CD14-positive monocyte (primary cell): ENCODE data around the gene COL4A4. TPM values are rescaled to one million over a fixed set of nuclear protein-coding genes. Genes with fewer than 3 reads are reported as not detected.

Experiments
- DNase-seq, 3 donors: peaks; one replicate each; pipeline ENCODE4 v3.0.0-alpha.2; 2011 to 2022
- H2AFZ ChIP-seq: 2 replicates; pipeline ENCODE4 v1.6.0; 2012; ENCODE audit warnings: mild to moderate bottlenecking, low read depth, low read length, inconsistent platforms; ENCODE audit not compliant: insufficient read depth, poor library complexity, severe bottlenecking
- H3K27ac ChIP-seq, 2 donors: 1 replicate in 1 of 2; 2 replicates in 1 of 2; pipeline ENCODE4 v1.5.1; 2012 to 2013; ENCODE audit warnings: low read length in 2 of 2, control low read depth in 1 of 2, inconsistent platforms in 1 of 2, low read depth in 1 of 2, mild to moderate bottlenecking in 1 of 2
- H3K27me3 ChIP-seq, 2 donors: one replicate each; pipeline versions ENCODE4 v1.6.0 to v1.6.1; 2011 to 2013; ENCODE audit warnings: low read length in 2 of 2; ENCODE audit not compliant: control insufficient read depth in 2 of 2, insufficient read depth in 2 of 2
- H3K36me3 ChIP-seq, 2 donors: replicated peaks in 1 of 2; 1 replicate in 1 of 2; 2 replicates in 1 of 2; pipeline versions ENCODE4 v1.5.1 to v1.6.1; 2012 to 2013; ENCODE audit warnings: low read length in 2 of 2, control low read depth in 1 of 2, inconsistent platforms in 1 of 2, mild to moderate bottlenecking in 1 of 2; ENCODE audit not compliant: insufficient read depth in 2 of 2, control insufficient read depth in 1 of 2
- H3K4me1 ChIP-seq, 2 donors: 1 replicate in 1 of 2; 2 replicates in 1 of 2; pipeline versions ENCODE4 v1.5.1 to v1.6.1; 2012 to 2013; ENCODE audit warnings: low read length in 2 of 2, control low read depth in 1 of 2, inconsistent platforms in 1 of 2, mild to moderate bottlenecking in 1 of 2, moderate library complexity in 1 of 2; ENCODE audit not compliant: insufficient read depth in 2 of 2, control insufficient read depth in 1 of 2
- H3K4me2 ChIP-seq: replicated peaks from 2 replicates; pipeline ENCODE3; 2012; ENCODE audit warnings: low read length, moderate library complexity, mild to moderate bottlenecking; ENCODE audit not compliant: poor library complexity, severe bottlenecking; ENCODE audit errors: extremely low read depth
- H3K4me3 ChIP-seq, 3 experiments: fragments of 200-600 bp in 1 of 3; sonication (generic) in 1 of 3; replicated peaks in 1 of 3; 1 replicate in 2 of 3; 2 replicates in 1 of 3; pipeline ENCODE4 v1.5.1; 2011 to 2013; ENCODE audit warnings: low read length in 3 of 3, mild to moderate bottlenecking in 3 of 3, control low read depth in 2 of 3, low read depth in 2 of 3, inconsistent platforms in 1 of 3, moderate library complexity in 1 of 3
- H3K79me2 ChIP-seq: 2 replicates; pipeline ENCODE4 v1.6.0; 2012; ENCODE audit warnings: mild to moderate bottlenecking, control low read depth, inconsistent platforms, low read length, moderate library complexity; ENCODE audit not compliant: insufficient read depth
- H3K9ac ChIP-seq: 2 replicates; pipeline ENCODE4 v1.6.0; 2017; ENCODE audit warnings: low read length, mild to moderate bottlenecking; ENCODE audit not compliant: insufficient read depth, poor library complexity, severe bottlenecking
- H3K9me3 ChIP-seq, 2 donors: replicated peaks in 1 of 2; 1 replicate in 1 of 2; 2 replicates in 1 of 2; pipeline versions ENCODE4 v1.5.1 to v1.6.1; 2012 to 2013; ENCODE audit warnings: low read length in 2 of 2, control low read depth in 1 of 2; ENCODE audit not compliant: control insufficient read depth in 1 of 2, insufficient read depth in 1 of 2
- H4K20me1 ChIP-seq: 2 replicates; pipeline ENCODE4 v1.6.0; 2012; ENCODE audit warnings: mild to moderate bottlenecking, low read length, control low read depth, moderate library complexity; ENCODE audit not compliant: insufficient read depth
- H3K27ac Mint-ChIP-seq, 7 donors: one replicate each; pipeline ENCODE4 v1.8.0; 2020; ENCODE audit warnings: mild to moderate bottlenecking in 7 of 7, mixed read lengths in 7 of 7, moderate library complexity in 6 of 7, inconsistent platforms in 2 of 7
- H3K27me3 Mint-ChIP-seq, 3 donors: one replicate each; pipeline ENCODE4 v1.8.0; 2021 to 2022; ENCODE audit warnings: low read depth in 3 of 3, mild to moderate bottlenecking in 3 of 3, mixed read lengths in 3 of 3, moderate library complexity in 3 of 3, inconsistent platforms in 1 of 3
- H3K36me3 Mint-ChIP-seq, 2 donors: one replicate each; pipeline ENCODE4 v1.8.0; 2020; ENCODE audit warnings: mixed read lengths in 2 of 2, inconsistent platforms in 1 of 2, mild to moderate bottlenecking in 1 of 2
- H3K4me1 Mint-ChIP-seq: one replicate; pipeline ENCODE4 v1.8.0; 2020; ENCODE audit warnings: mild to moderate bottlenecking, mixed read lengths
- H3K4me3 Mint-ChIP-seq, 2 donors: one replicate each; pipeline ENCODE4 v1.8.0; 2020; ENCODE audit warnings: mild to moderate bottlenecking in 2 of 2, mixed read lengths in 2 of 2, moderate library complexity in 1 of 2
- H3K9me3 Mint-ChIP-seq, 7 donors: one replicate each; pipeline ENCODE4 v1.8.0; 2020 to 2022; ENCODE audit warnings: mixed read lengths in 7 of 7, mild to moderate bottlenecking in 6 of 7, moderate library complexity in 6 of 7, inconsistent platforms in 2 of 7
- CTCF ChIP-seq: fragments of 200-600 bp; IDR thresholded peaks from one replicate; pipeline ENCODE4 v1.8.0; 2022; ENCODE audit warnings: antibody characterized with exemption, mild to moderate bottlenecking
- WGBS: methylation state at CpG from one replicate; pipeline ENCODE4 v1.1.5; 2013; ENCODE audit warnings: missing lambda C conversion rate; ENCODE audit not compliant: insufficient coverage; 5-methylcytosine and 5-hydroxymethylcytosine counted together
- intact Hi-C, 2 donors: fragments of 100-400 bp; cut with micrococcal nuclease; formaldehyde crosslinking; loops; one replicate each; pipeline versions ENCODE4 v1.15.0 to v1.15.1; 2023
- polyA plus RNA-seq, 3 donors: library from polyadenylated mRNA; depleted of rRNA in 1 of 3; unstranded in 2 of 3; stranded (reverse) in 1 of 3; fragments of 300-500 nt in 2 of 3; fragments of >200 nt in 1 of 3; fragmentation: Illumina TruSeq in 2 of 3; gene quantifications; 1 replicate in 2 of 3; 2 replicates in 1 of 3; pipeline ENCODE4 v1.2.3, GENCODE V29; 2012 to 2021

Gene COL4A4
- polyA plus RNA-seq, 3 donors, result 0.03 TPM; not detected in 2

DNA sequence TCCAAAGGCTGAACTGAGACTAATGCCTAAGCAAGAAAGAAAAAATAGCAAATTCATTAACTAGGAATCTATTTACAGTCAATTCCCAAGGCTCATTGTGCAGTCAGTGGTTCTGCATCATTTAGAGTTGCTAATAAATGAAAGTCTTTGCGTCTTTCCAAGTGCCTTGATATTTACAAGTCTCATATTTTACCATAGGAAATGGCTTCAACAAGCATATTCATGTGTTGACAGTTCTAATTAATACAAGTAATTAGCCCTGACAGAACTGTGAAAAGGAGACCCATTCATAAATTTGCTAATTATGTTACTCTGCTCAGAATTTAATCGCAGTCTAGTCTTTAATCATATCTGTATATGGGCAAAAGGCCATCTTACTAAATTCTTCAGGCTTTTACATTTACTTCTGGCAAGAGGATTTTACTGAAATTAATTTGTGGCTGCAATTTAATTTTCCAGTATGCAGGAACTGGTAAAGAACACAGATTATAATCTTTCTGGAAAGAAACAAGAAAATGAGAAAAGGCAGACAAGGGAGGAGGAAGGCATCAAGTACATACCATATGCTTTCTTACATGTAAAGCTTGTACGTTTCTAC is 201.7 kb downstream of the COL4A4 start:
- no peak overlapping the region for H3K27ac Mint-ChIP-seq
- peaks cover 0 to 4% of the 10 kb centered on the region in 2 donors for H3K9me3 ChIP-seq
- no peak overlapping the region for H3K9ac ChIP-seq
- no peak overlapping the region for H3K4me3 Mint-ChIP-seq
- no peak overlapping the region for H3K27ac ChIP-seq
- no peaks in the 10 kb centered on the region for H3K36me3 ChIP-seq
- no peak overlapping the region for H2AFZ ChIP-seq
- no peaks in the 10 kb centered on the region for H4K20me1 ChIP-seq
- H3K79me2 ChIP-seq, result no peaks in the 10 kb centered on the region
- H3K4me2 ChIP-seq, result no peak overlapping the region
- no peaks in the 10 kb centered on the region for H3K27me3 Mint-ChIP-seq
- intact Hi-C loops, result no loop called here
- H3K4me1 ChIP-seq, result no peaks in the 10 kb centered on the region
- H3K36me3 Mint-ChIP-seq, result peaks cover 0 to 8% of the 10 kb centered on the region in 2 donors
- no peaks in the 10 kb centered on the region for H3K4me1 Mint-ChIP-seq
- no peak for DNase-seq
- no peak for TF ChIP-seq CTCF
- no CpG with 5 or more reads among the region's 3 CpGs for WGBS
- H3K9me3 Mint-ChIP-seq, result peaks cover 2 to 17% (median 10%) of the 10 kb centered on the region in 7 donors
- H3K27me3 ChIP-seq, result no peaks in the 10 kb centered on the region
- no peak overlapping the region for H3K4me3 ChIP-seq

DNA sequence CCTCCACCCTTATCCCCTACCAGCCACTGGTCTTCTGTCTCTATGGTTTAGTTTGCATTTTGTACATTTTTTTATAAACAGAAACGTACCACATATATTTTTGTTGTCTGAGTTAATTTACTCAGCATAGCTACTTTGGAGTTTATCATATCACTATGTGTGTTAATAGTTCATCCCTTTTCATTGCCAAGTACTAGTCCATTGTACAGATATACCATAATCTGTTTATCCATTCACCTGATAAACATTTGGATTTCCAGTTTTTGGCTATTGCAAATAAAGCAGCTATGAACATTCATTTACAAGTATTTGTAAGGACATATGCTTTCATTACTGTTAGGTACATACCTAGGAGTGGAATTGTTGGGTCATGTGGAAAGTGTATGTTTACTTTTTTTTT is 204.6 kb downstream of the COL4A4 start:
- Histone ChIP-seq H3K79me2 (no peaks in the 10 kb centered on the region), H3K9ac (no peak overlapping the region), H2AFZ (no peak overlapping the region), H3K4me2 (no peak overlapping the region), H3K36me3 (no peaks in the 10 kb centered on the region), H4K20me1 (no peaks in the 10 kb centered on the region), H3K4me1 (no peaks in the 10 kb centered on the region), H3K4me3 (no peak overlapping the region), H3K27me3 (no peaks in the 10 kb centered on the region), H3K9me3 (peaks cover 0 to 4% of the 10 kb centered on the region in 2 donors), H3K27ac (no peak overlapping the region)
- Mint-ChIP-seq H3K4me1 (no peaks in the 10 kb centered on the region), H3K27ac (no peak overlapping the region), H3K9me3 (peaks cover 2 to 23% (median 13%) of the 10 kb centered on the region in 7 donors), H3K4me3 (no peak overlapping the region), H3K36me3 (peaks cover 0 to 7% of the 10 kb centered on the region in 2 donors), H3K27me3 (peaks cover 0 to 2% (median 0%) of the 10 kb centered on the region in 3 donors)
- TF ChIP-seq CTCF, result no peak
- no peak for DNase-seq
- WGBS, result no CpG with 5 or more reads among the region's 1 CpG
- intact Hi-C loops, result no loop called here
